ENCODE measurements around the gene MEIKIN.

DNA sequence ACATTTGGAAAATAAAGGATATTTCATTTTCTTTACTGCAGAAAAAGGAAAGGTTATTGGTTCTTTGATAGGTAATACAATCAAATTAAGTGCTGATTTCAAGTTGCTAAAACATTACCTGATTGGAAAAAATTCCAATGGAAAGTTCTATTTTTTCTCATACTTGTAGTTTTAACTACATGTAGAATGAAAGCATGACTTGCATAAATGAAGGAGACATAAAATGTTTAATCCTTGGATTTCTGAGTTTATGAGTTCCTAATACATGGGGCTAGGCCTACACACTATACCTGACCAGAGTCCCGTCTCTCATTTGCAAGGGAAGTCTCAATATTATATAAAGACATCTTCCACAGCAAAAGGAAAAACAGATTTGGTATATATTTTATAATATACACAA, 5.2 kb upstream of the MEIKIN start:
- TF ChIP-seq, protein P1, sequence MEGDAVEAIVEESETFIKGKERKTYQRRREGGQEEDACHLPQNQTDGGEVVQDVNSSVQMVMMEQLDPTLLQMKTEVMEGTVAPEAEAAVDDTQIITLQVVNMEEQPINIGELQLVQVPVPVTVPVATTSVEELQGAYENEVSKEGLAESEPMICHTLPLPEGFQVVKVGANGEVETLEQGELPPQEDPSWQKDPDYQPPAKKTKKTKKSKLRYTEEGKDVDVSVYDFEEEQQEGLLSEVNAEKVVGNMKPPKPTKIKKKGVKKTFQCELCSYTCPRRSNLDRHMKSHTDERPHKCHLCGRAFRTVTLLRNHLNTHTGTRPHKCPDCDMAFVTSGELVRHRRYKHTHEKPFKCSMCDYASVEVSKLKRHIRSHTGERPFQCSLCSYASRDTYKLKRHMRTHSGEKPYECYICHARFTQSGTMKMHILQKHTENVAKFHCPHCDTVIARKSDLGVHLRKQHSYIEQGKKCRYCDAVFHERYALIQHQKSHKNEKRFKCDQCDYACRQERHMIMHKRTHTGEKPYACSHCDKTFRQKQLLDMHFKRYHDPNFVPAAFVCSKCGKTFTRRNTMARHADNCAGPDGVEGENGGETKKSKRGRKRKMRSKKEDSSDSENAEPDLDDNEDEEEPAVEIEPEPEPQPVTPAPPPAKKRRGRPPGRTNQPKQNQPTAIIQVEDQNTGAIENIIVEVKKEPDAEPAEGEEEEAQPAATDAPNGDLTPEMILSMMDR (IDR thresholded peaks at IDR 0.05) = no peak
- no peak for TF ChIP-seq POLR2A (IDR thresholded peaks at IDR 0.05)

Measured in tibial nerve (tissue), 3 donors.